ENCODE data around the gene ST6GAL2.
A peak's percentile ranks its signal among the peaks of the same experiment; 100 is the strongest.

Gene ST6GAL2, protein sequence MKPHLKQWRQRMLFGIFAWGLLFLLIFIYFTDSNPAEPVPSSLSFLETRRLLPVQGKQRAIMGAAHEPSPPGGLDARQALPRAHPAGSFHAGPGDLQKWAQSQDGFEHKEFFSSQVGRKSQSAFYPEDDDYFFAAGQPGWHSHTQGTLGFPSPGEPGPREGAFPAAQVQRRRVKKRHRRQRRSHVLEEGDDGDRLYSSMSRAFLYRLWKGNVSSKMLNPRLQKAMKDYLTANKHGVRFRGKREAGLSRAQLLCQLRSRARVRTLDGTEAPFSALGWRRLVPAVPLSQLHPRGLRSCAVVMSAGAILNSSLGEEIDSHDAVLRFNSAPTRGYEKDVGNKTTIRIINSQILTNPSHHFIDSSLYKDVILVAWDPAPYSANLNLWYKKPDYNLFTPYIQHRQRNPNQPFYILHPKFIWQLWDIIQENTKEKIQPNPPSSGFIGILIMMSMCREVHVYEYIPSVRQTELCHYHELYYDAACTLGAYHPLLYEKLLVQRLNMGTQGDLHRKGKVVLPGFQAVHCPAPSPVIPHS

GRCh38 chr2:106885971-106886915, at the start of gene ST6GAL2:
Gene ST6GAL2 (minus strand): TSS chr2:106886167. CDS start chr2:106843977, 42,190 bp downstream.
- Histone ChIP-seq H3K27ac (peak within 1 kb of the TSS in 4 of 21 experiments; percentile 12 to 60 (median 34)), H3K4me3 (peak within 1 kb of the TSS; percentile 28 to 47 (median 36))

- H3K27ac ChIP-seq = no peak overlapping the region
- no peak overlapping the region for H3K4me3 ChIP-seq
These were observed 46.7 kb upstream of the ST6GAL2 start for GRCh38 chr2:106932644-106933043.

DNA sequence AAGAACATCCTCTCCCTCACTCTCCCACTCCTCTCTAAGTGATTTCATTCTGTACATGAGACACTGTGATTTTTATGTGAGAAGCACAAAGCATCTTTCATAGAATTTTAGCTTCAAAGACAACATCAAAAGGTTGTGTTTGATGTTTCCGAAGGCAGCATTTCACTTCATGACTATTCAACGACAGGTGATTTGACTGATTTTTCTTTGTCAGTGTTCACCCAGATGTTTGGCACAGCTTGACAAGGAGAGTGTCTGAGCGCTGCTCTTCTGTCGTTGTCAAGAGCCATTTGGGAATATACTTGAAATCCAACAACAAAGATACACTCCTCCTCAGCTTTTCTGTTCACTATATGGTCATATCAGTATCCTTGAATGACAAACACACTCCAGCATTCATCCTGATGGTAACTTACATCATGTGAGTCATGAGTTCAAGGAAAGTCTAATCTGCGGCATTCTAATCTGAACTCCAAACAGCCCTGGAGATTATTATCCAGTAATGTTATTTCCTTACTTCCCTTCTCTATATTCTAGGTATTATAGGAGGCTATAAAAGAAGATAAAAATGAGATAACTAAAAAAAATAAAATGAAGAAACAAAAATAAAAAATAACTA, 45.9 kb upstream of the ST6GAL2 start:
- Histone ChIP-seq H3K4me3 (no peak overlapping the region), H3K27ac (no peak overlapping the region)

- H3K27ac ChIP-seq = no peak overlapping the region
- no peak overlapping the region for H3K4me3 ChIP-seq
These were observed 35.5 kb upstream of the ST6GAL2 start for GRCh38 chr2:106921451-106921850.

- no peak overlapping the region for H3K27ac ChIP-seq
- no peak overlapping the region for H3K4me3 ChIP-seq
These were observed 33.0 kb upstream of the ST6GAL2 start for GRCh38 chr2:106919012-106919411.

DNA sequence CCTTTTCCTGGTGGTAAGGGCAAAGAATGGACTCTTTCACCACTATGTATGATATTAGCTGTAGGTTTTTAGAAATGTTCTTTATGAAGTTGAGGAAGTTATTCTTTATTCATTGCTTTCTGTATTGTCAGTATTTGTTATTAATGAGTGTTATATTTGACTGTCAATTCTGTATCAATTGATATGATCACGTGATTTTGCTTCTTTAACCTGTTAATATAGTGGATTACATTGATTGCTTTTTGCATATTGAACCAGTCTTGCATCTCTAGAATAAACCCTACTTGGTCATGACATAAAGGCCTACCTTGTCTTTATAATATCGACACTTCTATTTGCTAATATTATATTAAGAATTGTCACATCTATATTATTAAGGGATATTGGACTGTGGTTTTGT, 18.3 kb upstream of the ST6GAL2 start:
- Histone ChIP-seq H3K4me3 (no peak overlapping the region), H3K27ac (no peak overlapping the region)

DNA sequence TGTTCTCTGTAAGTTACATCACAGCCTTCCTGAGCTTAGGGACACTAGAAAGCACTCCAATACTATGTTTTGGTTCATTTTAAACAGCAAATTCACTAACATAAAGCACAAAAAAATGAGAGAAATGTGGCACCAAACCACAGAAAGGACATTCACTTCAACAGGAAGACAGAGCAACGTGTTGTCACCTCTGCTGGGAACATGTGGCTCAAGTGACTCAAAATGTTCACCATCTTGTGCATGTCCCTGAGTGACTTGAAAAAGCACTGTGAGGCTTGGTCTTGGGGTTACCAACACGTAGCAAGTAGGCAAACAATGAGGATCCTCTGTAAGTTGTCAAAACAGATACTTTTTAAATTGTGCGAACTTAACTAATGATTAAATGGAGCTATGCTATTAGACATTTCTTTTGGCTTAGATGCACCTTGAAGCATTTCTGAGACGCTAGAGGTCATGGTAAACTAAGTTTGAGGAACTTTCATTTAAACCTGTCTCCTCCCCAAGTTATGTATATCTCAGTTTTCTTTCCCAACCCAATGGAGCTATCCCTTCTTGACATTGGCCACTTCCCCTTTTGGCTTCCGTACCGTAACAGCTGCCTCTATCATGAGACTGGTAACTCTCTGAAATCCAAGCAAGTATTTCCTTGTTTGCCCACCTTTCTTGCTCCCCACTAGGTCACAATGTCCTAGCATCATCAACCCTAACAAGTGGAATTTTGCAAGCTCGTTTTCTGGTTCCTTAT, 14.0 kb upstream of the ST6GAL2 start:
- Histone ChIP-seq H3K4me3 (no peak overlapping the region), H3K27ac (no peak overlapping the region)

- Histone ChIP-seq H3K4me3 (no peak overlapping the region), H3K27ac (no peak overlapping the region)
These were observed 8.6 kb upstream of the ST6GAL2 start for GRCh38 chr2:106894545-106894944.

DNA sequence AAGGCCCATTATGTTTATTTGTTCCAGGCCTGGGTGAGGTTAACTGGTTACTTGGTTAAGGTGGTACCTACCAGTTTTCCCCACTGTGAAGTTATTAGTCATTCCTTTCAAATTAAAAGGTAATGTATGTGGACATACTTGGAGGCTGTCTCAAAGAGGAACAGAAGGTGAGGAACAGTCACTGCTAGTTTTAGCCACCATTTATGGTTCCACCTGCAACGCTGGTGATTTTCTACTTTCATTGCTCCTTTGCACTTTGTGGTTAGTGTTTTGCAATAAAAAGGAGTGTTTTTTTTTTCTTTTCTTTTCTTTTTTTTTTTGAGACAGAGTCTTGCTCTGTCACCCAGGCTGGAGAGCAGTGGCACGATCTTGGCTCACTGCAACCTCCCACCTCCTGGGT, 6.1 kb upstream of the ST6GAL2 start:
- Histone ChIP-seq H3K27ac (no peak overlapping the region), H3K4me3 (no peak overlapping the region)

GRCh38 chr2:106890606-106891005, 4.6 kb upstream of the ST6GAL2 start:
- no peak overlapping the region for H3K4me3 ChIP-seq
- no peak overlapping the region for H3K27ac ChIP-seq

DNA sequence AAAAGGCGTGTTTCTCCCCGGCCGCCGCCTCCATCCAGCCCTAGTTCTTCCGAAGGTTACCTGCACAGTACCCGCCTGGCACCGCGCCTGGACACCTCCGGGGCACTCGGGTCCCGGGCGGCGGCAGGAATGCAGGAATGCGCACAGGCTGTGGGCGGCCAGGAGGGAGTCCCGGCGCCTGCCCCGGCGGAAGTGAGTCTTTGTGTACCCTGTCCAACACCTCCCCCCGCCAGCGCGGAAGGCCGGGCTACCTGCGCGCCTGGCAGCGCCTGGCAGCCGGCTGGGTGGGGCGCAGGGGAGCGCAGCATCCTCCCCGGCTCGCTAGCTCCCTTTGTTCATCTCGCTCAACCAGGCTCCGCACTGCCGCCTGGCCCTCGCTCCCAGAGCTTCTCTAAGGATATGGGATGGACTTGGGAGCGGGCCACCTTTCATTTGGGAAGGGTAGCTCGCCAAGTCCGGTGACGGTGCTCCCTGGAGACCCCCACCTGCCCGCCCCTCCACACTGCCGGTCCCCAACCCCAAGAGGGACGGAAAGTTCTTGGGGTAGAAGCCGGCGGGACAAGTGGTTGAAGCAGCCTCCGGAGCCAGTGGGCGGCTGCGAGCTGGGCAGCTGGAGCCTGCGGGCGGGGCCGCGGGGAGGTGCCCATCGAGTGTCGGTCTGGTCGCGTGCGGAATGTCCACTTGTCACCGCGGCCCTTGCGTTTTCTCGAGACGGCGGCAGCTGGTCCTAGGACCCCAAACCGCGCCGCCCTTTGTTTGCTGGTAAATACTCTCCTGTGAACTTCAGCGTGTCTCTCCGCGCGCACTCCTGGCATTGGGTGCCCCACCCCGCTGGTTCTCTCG, 1.2 kb upstream of the ST6GAL2 start:
- H3K27ac ChIP-seq = peak overlapping the region in 3 of 21 experiments; percentile 31 to 60 (median 36)
- H3K4me3 ChIP-seq = peak overlapping the region; percentile 28 to 47 (median 36)

- Histone ChIP-seq H3K27ac (peak overlapping the region in 1 of 21 experiments; percentile 15), H3K4me3 (peak overlapping the region in 3 of 7 experiments; percentile 28 to 47 (median 42))
These were observed 638 bp downstream of the ST6GAL2 start for GRCh38 chr2:106885329-106885728.

DNA sequence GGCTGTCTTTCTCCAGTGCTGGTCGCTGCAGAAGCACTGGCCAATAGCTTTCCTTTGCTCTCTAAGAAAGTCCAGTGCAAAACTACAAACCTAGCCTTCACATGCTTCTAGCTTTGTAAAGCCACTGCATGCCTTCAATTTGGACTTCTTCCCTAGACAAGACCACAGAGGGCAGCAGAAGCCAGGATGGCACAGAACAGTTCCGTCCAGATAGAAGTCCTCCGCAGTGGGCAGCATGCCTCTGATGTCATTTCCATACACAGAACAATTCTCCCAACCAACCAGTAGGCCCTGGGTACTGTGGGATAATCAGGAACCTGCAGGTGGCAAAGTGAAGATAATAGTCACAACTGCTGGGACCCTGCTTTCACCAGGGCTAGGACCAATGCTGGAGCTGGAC, 3.3 kb downstream of the ST6GAL2 start:
- Histone ChIP-seq H3K27ac (no peak overlapping the region), H3K4me3 (no peak overlapping the region)

DNA sequence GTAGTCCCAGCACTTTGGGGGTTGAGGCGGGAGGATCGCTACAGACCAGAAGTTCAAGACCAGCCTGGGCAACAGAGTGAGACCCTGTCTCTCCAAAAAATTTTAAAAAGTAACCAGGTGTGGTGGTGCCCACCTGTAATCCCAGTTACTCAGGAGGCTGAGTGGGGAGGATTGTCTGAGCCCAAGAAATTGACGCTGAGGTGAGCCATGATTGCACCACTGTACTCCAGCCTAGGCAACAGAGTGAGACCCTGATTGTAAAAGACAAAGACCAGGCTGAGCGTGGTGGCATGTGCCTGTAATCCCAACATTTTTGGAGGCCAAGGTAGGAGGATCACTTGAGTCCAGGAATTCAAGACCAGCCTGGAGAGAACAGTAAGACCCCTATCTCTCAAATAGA, 7.8 kb downstream of the ST6GAL2 start:
- Histone ChIP-seq H3K4me3 (no peak overlapping the region), H3K27ac (no peak overlapping the region)

DNA sequence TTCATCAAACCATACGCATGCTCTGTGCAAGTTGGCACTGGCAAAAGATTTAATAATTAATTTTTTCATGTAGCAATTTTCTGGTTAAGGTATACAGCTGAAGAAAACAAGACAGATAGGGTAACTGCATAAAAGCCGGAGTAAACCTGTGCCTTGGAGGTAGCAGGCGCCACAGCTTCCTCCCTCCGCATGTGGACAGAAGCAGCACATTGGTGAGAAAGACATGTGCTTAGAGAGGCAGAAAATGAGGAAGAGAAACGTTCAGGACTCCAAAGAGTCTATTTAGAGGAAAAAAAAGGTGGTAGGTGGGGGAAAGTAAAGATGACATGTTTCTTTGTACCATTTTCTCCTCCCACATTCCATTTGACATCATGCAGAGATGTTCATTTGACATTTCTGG, 9.3 kb downstream of the ST6GAL2 start:
- no peak overlapping the region for H3K27ac ChIP-seq
- H3K4me3 ChIP-seq = no peak overlapping the region

DNA sequence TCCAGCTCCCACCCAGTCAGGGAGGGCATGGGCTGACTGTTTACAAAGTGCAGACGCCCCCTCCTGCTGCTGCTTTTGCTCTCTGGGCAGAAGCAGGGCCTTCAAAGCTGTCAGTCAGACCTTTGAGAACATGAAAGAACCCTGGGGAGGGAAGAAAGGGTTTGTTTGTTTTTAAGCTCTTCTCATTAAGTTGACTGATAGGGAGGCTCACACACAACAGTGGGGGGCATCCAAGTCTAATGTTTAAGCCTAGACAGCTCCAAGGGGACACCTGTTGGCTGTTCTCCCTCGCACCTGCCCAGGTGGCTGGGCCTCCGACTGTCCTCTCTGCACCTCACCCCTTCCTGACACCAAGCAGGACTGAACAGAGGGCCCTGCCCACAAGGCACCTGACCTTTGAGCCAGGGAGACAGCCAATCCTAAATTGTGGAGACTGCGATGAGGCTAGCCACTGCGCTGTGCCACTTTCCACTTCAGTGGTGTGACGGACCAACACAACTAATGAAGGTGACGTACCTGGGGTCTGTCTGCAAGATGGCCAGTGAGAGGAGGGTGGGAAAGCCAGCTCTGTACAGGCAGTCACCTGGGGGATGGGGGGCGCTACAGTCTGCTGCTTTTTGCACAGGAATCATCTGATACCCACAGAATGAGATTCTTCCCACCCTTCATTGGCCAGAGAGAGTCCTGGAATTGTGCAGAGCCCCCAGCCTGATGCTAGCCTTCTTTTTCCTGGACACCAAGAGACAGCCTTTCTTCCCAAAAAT, 16.3 kb downstream of the ST6GAL2 start:
- Histone ChIP-seq H3K27ac (no peak overlapping the region), H3K4me3 (no peak overlapping the region)

DNA sequence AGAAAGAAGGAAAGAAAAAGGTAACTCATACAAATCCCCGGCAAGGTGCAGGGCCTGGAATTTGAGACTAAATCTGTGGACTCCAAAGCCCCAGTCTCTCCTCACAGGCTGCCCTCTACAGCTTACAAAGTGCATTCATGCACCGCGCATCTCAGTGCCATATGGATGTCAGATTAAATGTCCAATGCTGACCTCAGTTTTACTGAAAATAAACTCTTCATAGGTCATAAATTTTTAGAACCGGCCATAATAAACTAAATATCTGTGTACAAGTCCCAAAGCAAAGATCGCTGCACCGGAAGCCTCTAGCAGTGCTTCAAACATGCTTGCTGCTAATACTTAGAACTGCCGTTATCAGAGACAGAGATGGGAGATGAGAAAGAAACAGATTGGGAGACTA, 17.7 kb downstream of the ST6GAL2 start:
- Histone ChIP-seq H3K4me3 (no peak overlapping the region), H3K27ac (no peak overlapping the region)
